GM12878 (cell line): ENCODE data around the gene AP1M1. TPM values are rescaled to one million over a fixed set of nuclear protein-coding genes. Genes with fewer than 3 reads are reported as not detected.

ENCODE experiments used
- ATAC-seq: fragments of 200-7000 bp; cut with Tn5 transposase; 3 replicates; pipeline ENCODE4 v1.9.1; 2020; ENCODE audit warnings: mild to moderate bottlenecking, moderate library complexity
- BruUV-seq: library from RNA; stranded (reverse); fragments of 400-500 nt; replicated peaks from 2 replicates; lab custom pipeline; 2021; lab: Mats Ljungman, UMichigan
- CTCF ChIA-PET: fragments of 300-600 bp; sonication (Branson Sonifier 250); formaldehyde crosslinking; extraction: SDS; loops from one replicate; lab custom pipeline; 2021; ENCODE audit warnings: inconsistent platforms; lab: Yijun Ruan, JAX
- POLR2A ChIA-PET: fragments of 350-600 bp; formaldehyde crosslinking; extraction: SDS; loops from one replicate; lab custom pipeline; 2021; ENCODE audit warnings: inconsistent platforms; lab: Charles Lee
- RAD21 ChIA-PET: fragments of 300-600 bp; sonication (Branson Sonifier 250); formaldehyde crosslinking; loops from one replicate; lab custom pipeline; 2023; ENCODE audit warnings: antibody characterized with exemption; ENCODE audit not compliant: unreplicated experiment; lab: Charles Lee
- SMC1A ChIA-PET: fragments of 300-600 bp; sonication (Branson Sonifier 250); formaldehyde crosslinking; loops from one replicate; lab custom pipeline; 2023; ENCODE audit not compliant: unreplicated experiment, uncharacterized antibody; lab: Charles Lee
- DNase-seq: peaks from one replicate; pipeline ENCODE4 v3.0.0-alpha.2; 2011; ENCODE audit warnings: low read depth, low spot score
- FAIRE-seq: peaks from 3 replicates; lab custom pipeline; 2011; peaks lifted over from hg19 to GRCh38; lab: Jason Lieb, UNC
- H2AFZ ChIP-seq: 2 replicates; pipeline ENCODE4 v1.6.0; 2011; ENCODE audit warnings: low read depth, low read length, control low read depth; ENCODE audit not compliant: control insufficient read depth
- H3K27ac ChIP-seq: 2 replicates; pipeline ENCODE4 v1.5.1; 2011; ENCODE audit warnings: control low read depth; ENCODE audit not compliant: control insufficient read depth, insufficient read depth
- H3K27me3 ChIP-seq, 2 experiments: replicated peaks in 1 of 2; 2 replicates each; pipeline versions ENCODE4 v1.6.0 to v1.6.1; 2011; ENCODE audit warnings: low read length in 1 of 2; ENCODE audit not compliant: control insufficient read depth in 2 of 2, insufficient read depth in 2 of 2
- H3K36me3 ChIP-seq, 2 experiments: 2 replicates each; pipeline ENCODE4 v1.5.1; 2011; ENCODE audit warnings: low read length in 1 of 2; ENCODE audit not compliant: control insufficient read depth in 2 of 2, insufficient read depth in 2 of 2
- H3K4me1 ChIP-seq: 2 replicates; pipeline ENCODE4 v1.6.1; 2011; ENCODE audit warnings: mild to moderate bottlenecking, low read length, moderate library complexity, mixed read lengths; ENCODE audit not compliant: control insufficient read depth, insufficient read depth
- H3K4me2 ChIP-seq: 2 replicates; pipeline ENCODE4 v1.6.0; 2011; ENCODE audit warnings: control low read depth; ENCODE audit not compliant: control insufficient read depth, insufficient read depth
- H3K4me3 ChIP-seq: fragments of 200-600 bp; sonication (generic); 2 replicates; pipeline ENCODE4 v1.5.1; 2016
- H3K79me2 ChIP-seq: 2 replicates; pipeline ENCODE4 v1.6.0; 2011; ENCODE audit warnings: low read length; ENCODE audit not compliant: control insufficient read depth, insufficient read depth
- H3K9ac ChIP-seq: 2 replicates; pipeline ENCODE4 v1.8.0; 2011; ENCODE audit warnings: low read length, control low read depth, mixed read lengths; ENCODE audit not compliant: control insufficient read depth, insufficient read depth
- H3K9me3 ChIP-seq: replicated peaks from 3 replicates; pipeline ENCODE4 v1.5.1; 2011; ENCODE audit warnings: mild to moderate bottlenecking, low read length; ENCODE audit not compliant: control insufficient read depth, insufficient read depth
- H4K20me1 ChIP-seq: 2 replicates; pipeline ENCODE4 v1.6.0; 2011; ENCODE audit not compliant: control insufficient read depth, insufficient read depth
- BMI1 ChIP-seq: fragments of 450-650 bp; IDR thresholded peaks from 2 replicates; pipeline ENCODE4 v1.6.1; 2016; ENCODE audit warnings: mild to moderate bottlenecking, moderate library complexity, borderline replicate concordance
- CEBPZ ChIP-seq: fragments of 150-350 bp; IDR thresholded peaks from 2 replicates; pipeline ENCODE4 v1.6.1; 2016; ENCODE audit warnings: low read depth, low read length
- CHD4 ChIP-seq: fragments of 200-600 bp; sonication (generic); IDR thresholded peaks from 2 replicates; pipeline ENCODE4 v1.6.1; 2016; ENCODE audit warnings: mild to moderate bottlenecking
- DPF2 ChIP-seq: fragments of 450-650 bp; IDR thresholded peaks from 2 replicates; pipeline ENCODE4 v1.6.1; 2017; ENCODE audit warnings: mild to moderate bottlenecking
- EGR1 ChIP-seq, 2 experiments: IDR thresholded peaks; 1 replicate in 1 of 2; 2 replicates in 1 of 2; pipeline ENCODE4 v1.6.1; 2011 to 2012; ENCODE audit warnings: low read depth in 2 of 2, low read length in 2 of 2, borderline replicate concordance in 1 of 2, mild to moderate bottlenecking in 1 of 2, moderate library complexity in 1 of 2
- HDAC6 ChIP-seq: fragments of 200-600 bp; sonication (generic); IDR thresholded peaks from one replicate; pipeline ENCODE4 v1.8.0; 2017; ENCODE audit warnings: antibody characterized with exemption; ENCODE audit not compliant: unreplicated experiment
- IKZF2 ChIP-seq, 2 experiments: fragments of 450-650 bp; IDR thresholded peaks; 2 replicates each; pipeline ENCODE4 v1.6.1; 2017; ENCODE audit warnings: mild to moderate bottlenecking in 2 of 2, moderate library complexity in 2 of 2
- IRF4 ChIP-seq: IDR thresholded peaks from 2 replicates; pipeline ENCODE4 v1.6.1; 2011; ENCODE audit warnings: low read depth, low read length
- NBN ChIP-seq: fragments of 450-650 bp; IDR thresholded peaks from 2 replicates; pipeline ENCODE4 v1.6.1; 2016
- NFIC ChIP-seq: IDR thresholded peaks from 2 replicates; pipeline ENCODE4 v1.6.1; 2012; ENCODE audit warnings: low read depth, mild to moderate bottlenecking, inconsistent platforms, low read length, moderate library complexity
- PML ChIP-seq: IDR thresholded peaks from 2 replicates; pipeline ENCODE4 v1.6.1; 2012; ENCODE audit warnings: low read length, inconsistent platforms
- PRDM15 ChIP-seq: fragments of 450-650 bp; formaldehyde crosslinking; IDR thresholded peaks from 2 replicates; pipeline ENCODE4 v1.4.0; 2020; ENCODE audit warnings: mild to moderate bottlenecking, moderate library complexity
- RAD51 ChIP-seq: fragments of 450-650 bp; IDR thresholded peaks from 2 replicates; pipeline ENCODE4 v1.6.1; 2016; ENCODE audit warnings: moderate library complexity, mild to moderate bottlenecking, inconsistent platforms
- SIX5 ChIP-seq: IDR thresholded peaks from 2 replicates; pipeline ENCODE4 v1.6.1; 2011; ENCODE audit warnings: mild to moderate bottlenecking, low read depth, low read length, moderate library complexity; ENCODE audit not compliant: severe bottlenecking
- STAT3 ChIP-seq: IDR thresholded peaks from 2 replicates; pipeline ENCODE4 v1.6.1; 2011; ENCODE audit warnings: low read depth, low read length, improper control_type of control experiment
- ZNF24 ChIP-seq: fragments of 450-650 bp; IDR thresholded peaks from 2 replicates; pipeline ENCODE4 v1.6.1; 2017; ENCODE audit warnings: antibody characterized with exemption, mild to moderate bottlenecking
- whole genome bisulfite sequencing: methylation state at CpG from one replicate; pipeline ENCODE4 v1.1.6; 2016; ENCODE audit warnings: low lambda C conversion rate; ENCODE audit not compliant: insufficient replicate concordance, insufficient coverage; ENCODE audit errors: missing lambda C conversion rate; 5-methylcytosine and 5-hydroxymethylcytosine counted together
- in situ Hi-C: fragments of 300-500 bp; cut with MboI; formaldehyde crosslinking; loops from 9 replicates; pipeline ENCODE4 v1.14.3; 2018; ENCODE audit warnings: mixed read lengths
- intact Hi-C: fragments of 100-400 bp; cut with micrococcal nuclease; formaldehyde crosslinking; loops from one replicate; pipeline ENCODE4 v1.14.2; 2022; ENCODE audit not compliant: unreplicated experiment
- polyA plus RNA-seq, 11 experiments: library from polyadenylated mRNA; depleted of rRNA in 4 of 11; unstranded in 6 of 11; stranded (reverse) in 5 of 11; fragments of >200 nt; fragmentation: Nextera tagmentation in 4 of 11; fragmentation: Illumina TruSeq in 1 of 11; extraction: Ambion mirVana in 4 of 11; extraction: Trizol in 1 of 11; gene quantifications; 1 replicate in 1 of 11; 2 replicates in 10 of 11; pipeline versions ENCODE4 v1.2.1 to v1.2.3, GENCODE V29; 2011 to 2016; ENCODE audit warnings: inconsistent platforms in 2 of 11, missing spikeins in 2 of 11, low read depth in 1 of 11
- total RNA-seq, 4 experiments: library from RNA; depleted of rRNA in 3 of 4; stranded (reverse); fragments of >200 nt in 3 of 4; fragmentation: Illumina TruSeq in 1 of 4; extraction: Trizol in 1 of 4; gene quantifications; 2 replicates each; pipeline versions ENCODE4 v1.2.1 to v1.2.3, GENCODE V29; 2013 to 2021

The AP1M1 gene
- total and polyA plus RNA-seq, 10 of the 15 experiments (the other 5 are each of a cell fraction or from before 2014, with no cell fraction given) = 1.0 to 116 (median 44.7) TPM

GRCh38 chr19:16248380-16249023, 50.8 kb downstream of the AP1M1 start (continued):
- TF ChIP-seq HDAC6 (no peak), ZNF24 (no peak), IKZF2 (IDR thresholded peaks at IDR 0.05) (no peak)

- no peak for DNase-seq
- no peaks in the 10 kb centered on the region for H3K9me3 ChIP-seq
- ChIA-PET RAD21 (interaction anchor here (1.5 to 1.9 kb wide), 2 partner anchors 75 to 136 kb away, joined by 4 to 7 read pairs; partner anchors contain the start of gene KLF2), CTCF (interaction anchor here (9.5 kb wide), 1 partner anchor 132 kb away, joined by 192 read pairs; no protein-coding TSS in a partner anchor), POLR2A (no interaction called here), SMC1A (interaction anchor here (5.2 kb wide), 1 partner anchor 133 kb away, joined by 78 read pairs; no protein-coding TSS in a partner anchor)
- H3K4me2 ChIP-seq = no peak overlapping the region
- no peak for FAIRE-seq
- H3K4me3 ChIP-seq = no peak overlapping the region
- no peak overlapping the region for H3K27ac ChIP-seq
- 78% methylated on average over 10 of the region's 10 CpGs for WGBS
- no peaks in the 10 kb centered on the region for H3K36me3 ChIP-seq
- BruUV-seq = no TSS peak
- no peak overlapping the region for H2AFZ ChIP-seq
- H3K4me1 ChIP-seq = peaks cover 17% of the 10 kb centered on the region
- H3K27me3 ChIP-seq = no peaks in the 10 kb centered on the region
- ATAC-seq = no peak
- H3K79me2 ChIP-seq = no peaks in the 10 kb centered on the region
- intact Hi-C loops = loop anchor here (5.0 kb wide), 1 partner anchor 77 kb away; no protein-coding TSS in a partner anchor
- in situ Hi-C loops = loop anchor here (5.0 kb wide), 2 partner anchors 77 to 137 kb away; no protein-coding TSS in a partner anchor
- H4K20me1 ChIP-seq = no peaks in the 10 kb centered on the region
- H3K9ac ChIP-seq = no peak overlapping the region
- TF ChIP-seq NFIC = no peak
- no peak for TF ChIP-seq CHD4
- TF ChIP-seq DPF2 = no peak
- no peak for TF ChIP-seq CEBPZ
- TF ChIP-seq IRF4 = no peak
- TF ChIP-seq STAT3 = no peak
- no peak for TF ChIP-seq SIX5
- no peak for TF ChIP-seq RAD51
- TF ChIP-seq EGR1 (IDR thresholded peaks at IDR 0.05; ENCODE audit: borderline replicate concordance in 1 of 2, low read depth in 2 of 2, low read length in 2 of 2) = no peak
- no peak for TF ChIP-seq HDAC6
- TF ChIP-seq BMI1 = no peak
- TF ChIP-seq PRDM15 (CRISPR knock-in tag) = no peak
- no peak for TF ChIP-seq NBN
- TF ChIP-seq PML = no peak
These were observed 52.2 kb downstream of the AP1M1 start for GRCh38 chr19:16249826-16250404.
